NCI-H748 treated with DMSO at 0.1 percent for 48 hours (cell line): ENCODE results near the gene LONP1.
"Not testable (repeated sequence)": the region's sequence is repeated elsewhere in the genome, so short reads cannot be mapped to it uniquely, and the experiment has no call there.

Experiments
- DNase-seq: peaks from one replicate; lab custom pipeline; 2025; lab: John Stamatoyannopoulos, UW

LONP1 gene

DNA sequence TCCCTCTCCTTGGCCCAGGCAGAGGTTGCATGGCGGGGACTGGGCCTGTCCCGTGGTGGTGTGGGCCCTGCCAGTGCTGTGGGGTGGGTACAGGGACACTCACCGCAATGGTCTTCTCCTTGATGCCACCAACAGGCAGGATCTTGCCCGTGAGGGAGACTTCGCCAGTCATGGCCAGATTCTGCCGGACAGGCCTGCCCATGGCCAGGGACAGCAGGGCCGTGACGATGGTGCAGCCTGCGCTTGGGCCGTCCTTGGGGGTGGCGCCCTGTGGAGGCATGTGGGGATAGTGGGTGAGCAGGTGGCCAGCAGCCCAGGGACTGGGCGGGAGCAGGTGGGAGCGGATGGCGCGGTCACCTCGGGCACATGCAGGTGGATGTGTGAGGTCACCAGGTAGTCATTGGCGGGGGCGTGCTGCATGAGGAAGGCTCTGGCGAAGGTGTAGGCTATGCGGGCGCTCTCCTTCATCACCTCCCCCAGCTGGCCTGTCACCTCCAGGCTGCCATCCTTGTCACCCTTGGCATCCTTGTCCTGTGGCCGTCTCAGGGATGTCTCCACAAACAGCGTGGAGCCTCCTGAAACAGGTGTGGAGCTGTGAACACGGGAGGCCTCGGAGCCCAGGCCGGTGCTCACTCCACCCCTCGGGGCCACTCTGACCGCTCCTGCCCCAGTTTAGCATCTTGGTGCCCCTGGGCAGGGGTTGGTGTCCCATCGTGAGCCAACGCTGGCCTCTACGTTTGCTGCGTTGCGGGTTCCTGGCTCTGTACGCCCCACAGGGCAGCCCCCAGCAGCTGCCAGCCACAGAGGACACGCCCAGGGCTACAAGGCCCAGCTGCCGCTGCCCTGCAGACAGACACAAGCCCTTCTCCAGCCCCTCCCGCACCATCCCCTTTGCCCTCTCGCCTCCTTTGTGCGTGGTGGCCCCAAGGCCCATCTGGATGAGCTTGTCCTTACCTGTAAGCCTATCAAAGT, 26.5 kb downstream of the LONP1 start:
- no peak for DNase-seq

DNA sequence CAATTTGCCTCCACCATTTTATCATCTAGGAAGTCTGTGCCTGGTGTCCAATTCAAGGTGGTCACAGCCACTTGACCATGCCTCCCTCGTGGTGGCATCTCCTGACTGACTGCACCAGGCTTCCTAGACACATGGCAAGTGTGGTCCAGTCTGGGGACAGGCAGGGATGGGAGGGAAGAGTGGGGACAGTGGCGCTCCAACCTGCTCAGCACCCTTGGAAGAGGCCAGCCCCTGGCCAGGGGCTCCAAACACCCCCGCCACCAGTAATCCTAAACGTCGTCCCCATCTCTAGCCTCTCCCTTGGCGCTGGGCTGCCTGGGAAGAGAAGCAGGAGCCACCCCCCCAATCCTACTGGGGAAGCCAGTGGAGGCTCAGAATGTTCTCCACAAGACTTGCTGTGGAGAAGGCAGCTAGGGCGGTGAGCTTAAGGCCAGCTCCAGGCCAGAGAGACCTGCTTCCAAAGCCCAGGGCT, 27.2 kb downstream of the LONP1 start:
- DNase-seq: no peak

GRCh38 chr19:5691822-5692722, 27.9 kb downstream of the LONP1 start:
- no peak for DNase-seq

GRCh38 chr19:5690955-5691821, 28.8 kb downstream of the LONP1 start:
- DNase-seq: no peak

GRCh38 chr19:5690125-5690954, 29.6 kb downstream of the LONP1 start, which contains the start of gene RPL36:
Gene RPL36 (plus strand): TSS chr19:5690295. CDS start chr19:5690508, 213 bp downstream.
- DNase-seq: peak; percentile 71

DNA sequence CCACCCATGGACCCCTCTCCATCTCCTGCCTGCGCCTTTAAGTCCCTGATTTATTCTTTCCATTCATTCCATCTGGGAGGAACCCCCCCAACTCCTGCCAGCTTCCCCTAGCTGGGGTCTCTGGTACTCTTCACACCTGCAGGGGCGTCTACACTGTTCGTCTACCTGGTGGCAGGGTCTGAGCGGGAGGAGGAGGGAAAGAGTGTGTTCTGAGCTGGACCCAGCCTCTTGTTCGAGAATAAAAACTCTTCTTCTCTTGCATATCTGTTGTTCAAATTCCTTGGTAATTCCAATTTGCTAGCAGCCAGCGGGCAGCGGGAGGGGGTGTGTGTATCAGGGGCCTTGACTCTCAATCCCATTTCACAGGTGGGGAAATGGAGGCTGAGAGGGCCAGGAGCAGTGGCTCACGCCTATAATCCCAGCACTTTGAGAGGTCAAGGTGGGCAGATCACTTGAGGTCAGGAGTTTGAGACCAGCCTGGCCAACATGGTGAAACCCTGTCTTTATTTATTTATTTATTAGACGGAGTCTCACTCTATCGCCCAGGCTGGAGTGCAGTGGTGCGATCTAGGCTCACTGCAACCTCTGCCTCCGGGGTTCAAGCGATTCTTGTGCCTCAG, 31.6 kb downstream of the LONP1 start:
- not testable (repeated sequence) for DNase-seq

DNA sequence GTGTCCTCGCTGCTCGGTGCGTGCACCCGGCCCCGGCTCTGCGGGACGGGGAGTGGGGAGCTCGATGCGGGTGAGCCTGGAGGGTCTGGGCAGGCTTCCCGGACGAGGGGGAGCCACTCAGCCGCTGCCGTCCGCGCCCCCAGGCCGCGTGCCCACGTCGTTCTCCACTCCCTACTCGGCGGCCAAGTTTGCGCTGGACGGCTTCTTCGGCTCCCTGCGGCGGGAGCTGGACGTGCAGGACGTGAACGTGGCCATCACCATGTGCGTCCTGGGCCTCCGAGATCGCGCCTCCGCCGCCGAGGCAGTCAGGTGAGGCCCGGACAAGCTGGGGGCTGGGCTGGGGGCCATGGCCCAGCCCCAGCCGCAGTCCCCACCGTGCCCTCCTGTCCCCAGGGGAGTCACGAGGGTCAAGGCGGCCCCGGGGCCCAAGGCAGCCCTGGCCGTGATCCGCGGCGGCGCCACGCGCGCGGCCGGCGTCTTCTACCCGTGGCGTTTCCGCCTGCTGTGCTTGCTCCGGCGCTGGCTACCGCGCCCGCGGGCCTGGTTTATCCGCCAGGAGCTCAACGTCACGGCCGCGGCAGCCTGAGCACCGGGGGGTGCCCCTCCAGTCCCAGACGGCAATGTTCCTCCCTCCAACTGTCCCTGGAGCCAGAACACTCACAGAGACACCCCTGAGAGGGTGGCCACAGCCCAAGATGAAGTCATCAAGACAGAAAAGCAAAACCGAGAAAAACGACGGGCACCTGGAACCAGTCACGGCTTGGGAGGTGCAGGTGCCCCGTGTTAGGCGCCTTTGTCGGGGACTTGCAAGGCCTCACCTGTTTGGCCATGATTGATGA, 32.4 kb downstream of the LONP1 start:
- no peak for DNase-seq

- DNase-seq: peak; percentile 59
These were observed 33.1 kb downstream of the LONP1 start for GRCh38 chr19:5686647-5687359.

DNA sequence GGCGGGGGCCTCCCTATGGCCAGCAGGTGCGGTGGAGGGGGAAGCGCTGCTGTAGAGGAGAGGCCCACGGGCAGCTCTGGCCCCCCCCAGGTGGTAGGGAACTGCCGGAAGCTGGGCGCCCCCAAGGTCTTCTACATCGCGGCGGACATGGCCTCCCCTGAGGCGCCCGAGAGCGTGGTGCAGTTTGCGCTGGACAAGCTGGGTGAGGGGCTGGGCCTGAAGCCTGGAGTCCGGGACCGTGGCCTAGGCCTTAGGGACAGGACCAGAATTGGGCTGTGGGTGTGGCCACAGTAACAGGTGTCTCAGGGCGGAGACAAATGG, 33.7 kb downstream of the LONP1 start:
- DNase-seq: no peak

GRCh38 chr19:5684694-5685430, 35.1 kb downstream of the LONP1 start:
- DNase-seq: no peak

GRCh38 chr19:5683177-5683886, 36.6 kb downstream of the LONP1 start:
- DNase-seq: no peak

DNA sequence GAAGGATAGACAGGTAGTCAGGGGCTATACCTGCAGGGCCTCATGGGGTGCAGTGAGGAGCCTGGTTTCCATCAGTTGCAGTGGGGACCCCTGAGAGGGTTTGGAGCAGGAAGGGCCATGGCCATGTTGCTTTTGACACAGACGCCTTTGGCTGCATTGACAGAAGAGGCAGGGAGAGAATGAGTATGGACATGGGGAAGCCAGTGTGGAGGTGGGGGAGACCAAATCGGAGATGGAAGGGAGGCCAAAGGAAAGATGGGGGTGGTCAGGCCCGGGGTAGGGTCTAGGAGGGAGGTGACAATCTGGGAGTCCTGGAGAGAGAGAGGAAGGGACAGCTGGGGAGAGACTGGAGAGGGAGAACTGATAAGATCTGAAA, 37.9 kb downstream of the LONP1 start:
- DNase-seq: no peak

DNA sequence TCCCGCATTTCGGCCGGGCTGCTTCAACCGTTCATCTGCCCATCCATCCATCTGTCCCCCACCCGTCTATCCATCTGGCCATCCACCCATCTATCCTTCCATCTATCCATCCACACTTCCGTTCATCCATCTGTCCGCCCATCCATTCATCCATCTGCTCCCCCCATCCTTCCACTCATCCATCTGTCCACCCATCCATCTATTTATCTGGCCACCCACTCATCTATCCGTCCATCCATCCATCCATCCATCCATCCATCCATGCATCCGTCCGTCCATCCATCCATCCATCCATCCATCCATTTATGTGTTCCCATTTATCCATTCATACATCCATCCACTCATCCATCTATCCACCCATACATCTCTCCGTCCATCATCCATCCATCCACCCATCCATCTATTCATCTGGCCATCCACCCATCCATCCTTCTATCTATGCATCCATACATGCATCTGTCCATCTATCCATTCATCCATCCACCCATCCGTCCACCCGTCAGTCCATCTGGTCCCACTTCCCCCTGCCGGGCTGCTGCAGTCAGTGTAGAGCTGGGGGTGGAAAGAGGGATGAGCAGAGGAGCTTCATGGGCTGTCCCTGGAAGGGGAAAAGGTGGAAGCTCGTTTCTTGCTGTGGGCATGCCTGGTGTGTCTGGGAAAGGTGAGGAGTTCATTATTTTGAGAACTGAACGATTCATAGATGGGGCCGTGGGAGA, 38.4 kb downstream of the LONP1 start:
- no peak for DNase-seq

GRCh38 chr19:5680437-5681368, 39.2 kb downstream of the LONP1 start, which contains the start of the genes HSD11B1L and MICOS13:
Gene HSD11B1L (plus strand): TSS chr19:5681027. CDS start chr19:5684833, 3,806 bp downstream.
Gene MICOS13 (minus strand): TSS chr19:5680516. CDS start chr19:5680486, 30 bp downstream.
- peak; percentile 88 for DNase-seq

DNA sequence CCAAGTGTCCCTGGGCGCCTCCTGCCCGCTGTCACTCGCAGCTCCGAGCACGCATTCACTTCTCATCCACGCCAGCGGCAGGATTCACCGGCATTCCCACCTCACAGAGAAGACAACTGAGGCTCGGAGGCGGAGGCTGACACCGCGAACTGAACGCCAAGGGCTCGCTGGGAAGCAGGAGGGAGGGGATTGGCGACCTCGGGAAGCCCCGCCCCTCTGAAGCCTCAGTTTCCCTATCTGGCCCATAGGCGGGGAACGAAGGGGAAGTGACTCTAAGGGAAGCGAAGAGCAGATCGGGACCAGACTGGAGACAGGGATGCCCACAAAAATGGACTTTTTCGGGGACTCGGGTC, 39.9 kb downstream of the LONP1 start:
- DNase-seq: no peak
